Colonic mucosa (tissue), 4 donors: ENCODE results near the gene TCTN3. TPM values are rescaled to one million over a fixed set of nuclear protein-coding genes. Genes with fewer than 3 reads are reported as not detected.
A peak's percentile ranks its signal among the peaks of the same experiment; 100 is the strongest.

Source experiments
- DNase-seq: peaks from one replicate; pipeline ENCODE4 v3.0.0-alpha.2; 2020
- H3K27ac ChIP-seq: fragments of 200-600 bp; one replicate; pipeline ENCODE4 v1.8.0; 2021
- H3K27me3 ChIP-seq: fragments of 200-600 bp; one replicate; pipeline ENCODE4 v1.8.0; 2021
- H3K36me3 ChIP-seq: fragments of 200-600 bp; one replicate; pipeline ENCODE4 v1.8.0; 2021
- H3K4me1 ChIP-seq: fragments of 200-600 bp; one replicate; pipeline ENCODE4 v1.8.0; 2021; ENCODE audit warnings: mild to moderate bottlenecking
- H3K4me3 ChIP-seq: fragments of 200-600 bp; one replicate; pipeline ENCODE4 v1.8.0; 2021
- H3K9ac ChIP-seq, 2 donors: one replicate each; pipeline ENCODE4 v1.7.0; 2013; ENCODE audit warnings: control low read depth in 2 of 2, low read depth in 2 of 2, low read length in 2 of 2
- H3K9me3 ChIP-seq: fragments of 200-600 bp; one replicate; pipeline ENCODE4 v1.8.0; 2021
- CTCF ChIP-seq: fragments of 200-600 bp; IDR thresholded peaks from one replicate; pipeline ENCODE4 v1.8.0; 2022; ENCODE audit warnings: antibody characterized with exemption, mild to moderate bottlenecking
- intact Hi-C: fragments of 100-400 bp; cut with DNase I; formaldehyde crosslinking; loops from one replicate; pipeline ENCODE4 v1.14.1; 2022
- total RNA-seq, 2 donors: library from RNA; stranded (reverse); fragmentation: NEBNext Ultra II Directional in 1 of 2; extraction: Animal tissue kit (Norgen Biotek cat#: 25700) in 1 of 2; gene quantifications; one replicate each; pipeline ENCODE4 v1.2.1, GENCODE V29; 2021
- donor health status: healthy.
- donor health status: DM: no; HTN: no; CAD: no.
- donor health status: DM: no; HTN: no; CAD: no.

The TCTN3 gene, protein sequence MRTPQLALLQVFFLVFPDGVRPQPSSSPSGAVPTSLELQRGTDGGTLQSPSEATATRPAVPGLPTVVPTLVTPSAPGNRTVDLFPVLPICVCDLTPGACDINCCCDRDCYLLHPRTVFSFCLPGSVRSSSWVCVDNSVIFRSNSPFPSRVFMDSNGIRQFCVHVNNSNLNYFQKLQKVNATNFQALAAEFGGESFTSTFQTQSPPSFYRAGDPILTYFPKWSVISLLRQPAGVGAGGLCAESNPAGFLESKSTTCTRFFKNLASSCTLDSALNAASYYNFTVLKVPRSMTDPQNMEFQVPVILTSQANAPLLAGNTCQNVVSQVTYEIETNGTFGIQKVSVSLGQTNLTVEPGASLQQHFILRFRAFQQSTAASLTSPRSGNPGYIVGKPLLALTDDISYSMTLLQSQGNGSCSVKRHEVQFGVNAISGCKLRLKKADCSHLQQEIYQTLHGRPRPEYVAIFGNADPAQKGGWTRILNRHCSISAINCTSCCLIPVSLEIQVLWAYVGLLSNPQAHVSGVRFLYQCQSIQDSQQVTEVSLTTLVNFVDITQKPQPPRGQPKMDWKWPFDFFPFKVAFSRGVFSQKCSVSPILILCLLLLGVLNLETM
- 10 to 100 TPM; 32.0 to 40.7 TPM for total RNA-seq

DNA sequence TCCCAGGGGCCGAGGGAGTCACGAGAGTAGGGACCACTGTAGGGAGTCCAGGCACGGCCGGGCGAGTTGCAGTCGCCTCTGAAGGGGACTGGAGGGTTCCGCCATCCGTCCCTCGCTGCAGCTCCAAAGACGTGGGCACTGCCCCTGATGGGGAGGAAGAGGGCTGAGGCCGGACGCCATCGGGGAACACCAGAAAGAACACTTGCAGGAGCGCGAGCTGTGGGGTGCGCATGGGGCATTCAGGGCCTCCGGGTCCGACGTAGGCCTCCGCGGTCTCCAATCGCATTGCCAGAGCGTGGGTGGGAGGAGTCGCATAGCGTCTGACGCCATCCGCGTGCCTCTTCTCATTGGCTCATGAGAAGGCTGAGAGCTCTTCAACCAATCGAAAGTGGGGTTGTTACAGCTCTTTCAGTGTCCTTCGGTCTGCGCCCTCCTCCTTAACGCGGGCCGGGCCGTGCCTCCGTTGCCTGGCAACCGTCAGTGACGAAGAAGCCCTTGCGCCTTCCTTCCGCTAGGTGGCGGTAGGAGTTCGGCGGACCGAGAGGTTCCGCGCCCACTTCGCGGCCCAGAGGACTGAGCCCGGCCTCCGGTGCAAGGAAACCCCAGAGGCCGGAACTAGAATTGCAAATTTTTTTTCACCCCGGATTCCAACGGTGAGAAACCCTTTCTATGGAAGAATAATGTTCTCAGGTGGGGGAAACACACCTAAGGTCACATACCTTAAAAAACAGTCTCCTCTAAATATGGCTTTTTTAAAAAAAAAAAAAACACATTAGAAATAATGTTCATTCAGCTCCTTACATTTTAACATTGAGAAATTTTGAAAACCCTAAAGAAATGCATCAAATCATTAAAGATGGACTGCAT, at the start of gene TCTN3:
Gene TCTN3, minus strand, starts transcription at position 260 of the 867 bp plus-strand sequence. Its CDS starts 28 bp downstream, at position 232.
- Histone ChIP-seq H3K27ac (peak within 1 kb of the TSS; percentile 15), H3K9ac (peak within 1 kb of the TSS; percentile 82 to 95), H3K27me3 (no peaks in the 10 kb centered on the region), H3K4me3 (peak within 1 kb of the TSS; percentile 65), H3K9me3 (no peaks in the 10 kb centered on the region), H3K4me1 (no peaks in the 10 kb centered on the region), H3K36me3 (no peaks in the 10 kb centered on the region)
- peak; percentile 97 for DNase-seq
- intact Hi-C loops, result loop anchor here (2.0 kb wide), 1 partner anchor 147 kb away; no protein-coding TSS in a partner anchor
- TF ChIP-seq CTCF, result peak; percentile 100

GRCh38 chr10:95742962-95743535, 49.3 kb upstream of the TCTN3 start:
- intact Hi-C loops, result no loop called here
- no peaks in the 10 kb centered on the region for H3K36me3 ChIP-seq
- no peak for TF ChIP-seq CTCF
- H3K4me1 ChIP-seq, result no peaks in the 10 kb centered on the region
- H3K4me3 ChIP-seq, result no peak overlapping the region
- H3K9me3 ChIP-seq, result no peaks in the 10 kb centered on the region
- H3K27ac ChIP-seq, result peak overlapping the region; percentile 32
- no peaks in the 10 kb centered on the region for H3K27me3 ChIP-seq
- no peak overlapping the region for H3K9ac ChIP-seq
- no peak for DNase-seq

DNA sequence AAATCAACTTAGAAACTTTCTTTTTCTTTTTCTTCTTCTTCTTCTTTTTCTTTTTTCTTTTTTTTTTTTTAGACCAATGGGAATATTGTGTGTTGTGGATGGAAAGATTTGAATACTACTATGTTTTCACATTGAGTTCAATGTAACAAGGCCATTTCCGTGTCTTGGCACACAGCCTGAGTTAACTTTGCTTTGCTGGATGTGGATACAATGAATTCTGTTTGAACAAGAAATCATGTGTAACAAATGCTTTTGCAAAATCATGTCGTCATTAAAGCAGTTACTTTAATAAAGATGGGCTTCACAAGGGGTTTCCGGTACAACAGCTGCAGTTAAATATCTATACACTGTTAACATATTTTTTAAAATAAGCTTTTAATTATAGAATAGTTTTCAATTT, 48.8 kb upstream of the TCTN3 start:
- Histone ChIP-seq H3K27me3 (no peaks in the 10 kb centered on the region), H3K4me3 (no peak overlapping the region), H3K9me3 (no peaks in the 10 kb centered on the region), H3K9ac (no peak overlapping the region), H3K4me1 (no peaks in the 10 kb centered on the region), H3K27ac (peak overlapping the region; percentile 32), H3K36me3 (no peaks in the 10 kb centered on the region)
- intact Hi-C loops, result no loop called here
- no peak for TF ChIP-seq CTCF
- peak; percentile 70 for DNase-seq

DNA sequence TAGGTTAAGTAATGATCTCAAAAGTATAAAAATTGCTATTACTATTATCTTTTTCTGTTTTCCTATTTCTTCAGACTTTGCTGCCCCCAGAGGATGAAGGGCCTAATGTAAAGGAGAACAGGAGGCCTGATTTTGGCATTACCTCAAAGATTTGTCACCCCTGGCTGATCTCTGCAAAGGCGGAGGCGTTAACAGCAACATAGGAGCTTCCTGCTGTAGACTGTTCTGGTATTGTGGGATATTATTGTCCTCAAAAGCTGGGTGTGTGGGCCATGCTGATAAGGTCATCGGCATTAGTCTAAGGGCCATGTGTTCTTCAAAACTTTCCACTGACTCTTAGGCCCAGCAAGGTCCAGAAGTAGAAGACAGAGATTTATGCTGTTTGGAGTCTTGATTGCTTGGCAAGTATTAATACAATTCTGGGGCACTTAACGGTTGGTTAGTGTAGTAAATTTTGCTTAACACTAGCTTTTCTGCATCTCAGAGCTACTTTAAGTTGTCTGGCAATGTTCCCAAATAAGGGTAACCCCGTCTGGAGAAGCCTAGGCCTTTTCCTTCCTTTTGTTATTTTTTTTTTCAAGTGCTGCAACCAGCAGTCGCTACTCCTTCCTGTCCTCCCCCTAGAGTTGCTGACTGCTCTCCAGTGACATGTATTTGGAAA, 48.2 kb upstream of the TCTN3 start:
- peak overlapping the region; percentile 32 for H3K27ac ChIP-seq
- no peak overlapping the region for H3K9ac ChIP-seq
- peak; percentile 35 for DNase-seq
- no peak for TF ChIP-seq CTCF
- no peaks in the 10 kb centered on the region for H3K36me3 ChIP-seq
- intact Hi-C loops, result no loop called here
- H3K9me3 ChIP-seq, result no peaks in the 10 kb centered on the region
- H3K27me3 ChIP-seq, result no peaks in the 10 kb centered on the region
- H3K4me1 ChIP-seq, result no peaks in the 10 kb centered on the region
- H3K4me3 ChIP-seq, result no peak overlapping the region
